Testis (tissue), 3 donors: ENCODE results near the gene NFIB. TPM values are rescaled to one million over a fixed set of nuclear protein-coding genes. Genes with fewer than 3 reads are reported as not detected.

Source experiments
- DNase-seq: peaks from one replicate; pipeline ENCODE4 v3.0.0-alpha.2; 2019
- H3K27ac ChIP-seq, 2 donors: fragments of 200-600 bp; sonication (generic); one replicate each; pipeline ENCODE4 v1.5.1; 2019
- H3K27me3 ChIP-seq: fragments of 200-600 bp; sonication (generic); one replicate; pipeline ENCODE4 v1.5.1; 2019
- H3K36me3 ChIP-seq: fragments of 200-600 bp; sonication (generic); one replicate; pipeline ENCODE4 v1.5.1; 2017; ENCODE audit warnings: low read depth; ENCODE audit errors: missing control alignments
- H3K4me1 ChIP-seq: fragments of 200-600 bp; sonication (generic); one replicate; pipeline ENCODE4 v1.5.1; 2019
- H3K4me3 ChIP-seq, 2 donors: fragments of 200-600 bp; sonication (generic); one replicate each; pipeline ENCODE4 v1.5.1; 2017 to 2019
- H3K9me3 ChIP-seq: fragments of 200-600 bp; sonication (generic); one replicate; pipeline ENCODE4 v1.5.1; 2017
- POLR2A ChIP-seq: fragments of 450-650 bp; IDR thresholded peaks from one replicate; pipeline ENCODE4 v1.6.1; 2017; ENCODE audit warnings: antibody characterized with exemption, mild to moderate bottlenecking, moderate library complexity
- WGBS, 2 donors: methylation state at CpG; one replicate each; pipeline ENCODE4 v1.1.5; 2018; 5-methylcytosine and 5-hydroxymethylcytosine counted together
- intact Hi-C: fragments of 100-400 bp; cut with DNase I; formaldehyde crosslinking; loops from one replicate; pipeline ENCODE4 v1.15.1; 2023; ENCODE audit warnings: low total_unique reads
- polyA plus RNA-seq: library from polyadenylated mRNA; stranded (reverse); fragments of 350-450 nt; fragmentation: Illumina TruSeq; extraction: RNeasy Lipid Tissue Mini Kit (QIAGEN cat#74804); gene quantifications from one replicate; pipeline ENCODE4 v1.2.3, GENCODE V29; 2014; ENCODE audit warnings: low read depth, low replicate concordance; ENCODE audit not compliant: insufficient read depth
- total RNA-seq, 2 donors: library from RNA; depleted of rRNA; stranded (reverse); fragments of >200 nt; gene quantifications; one replicate each; pipeline ENCODE4 v1.2.3, GENCODE V29; 2016
- TF ChIP-seq, protein P1 (sequence below), 3 experiments: fragments of 450-650 bp in 2 of 3; fragments of 200-600 bp in 1 of 3; sonication (generic) in 1 of 3; IDR thresholded peaks; one replicate each; pipeline ENCODE4 v1.5.1; 2016 to 2019; ENCODE audit warnings: antibody characterized with exemption in 3 of 3, mild to moderate bottlenecking in 2 of 3, moderate library complexity in 1 of 3

NFIB gene
- total and polyA plus RNA-seq, 3 donors from 2014 or later = 8.4 to 34.7 (median 23.1) TPM

DNA sequence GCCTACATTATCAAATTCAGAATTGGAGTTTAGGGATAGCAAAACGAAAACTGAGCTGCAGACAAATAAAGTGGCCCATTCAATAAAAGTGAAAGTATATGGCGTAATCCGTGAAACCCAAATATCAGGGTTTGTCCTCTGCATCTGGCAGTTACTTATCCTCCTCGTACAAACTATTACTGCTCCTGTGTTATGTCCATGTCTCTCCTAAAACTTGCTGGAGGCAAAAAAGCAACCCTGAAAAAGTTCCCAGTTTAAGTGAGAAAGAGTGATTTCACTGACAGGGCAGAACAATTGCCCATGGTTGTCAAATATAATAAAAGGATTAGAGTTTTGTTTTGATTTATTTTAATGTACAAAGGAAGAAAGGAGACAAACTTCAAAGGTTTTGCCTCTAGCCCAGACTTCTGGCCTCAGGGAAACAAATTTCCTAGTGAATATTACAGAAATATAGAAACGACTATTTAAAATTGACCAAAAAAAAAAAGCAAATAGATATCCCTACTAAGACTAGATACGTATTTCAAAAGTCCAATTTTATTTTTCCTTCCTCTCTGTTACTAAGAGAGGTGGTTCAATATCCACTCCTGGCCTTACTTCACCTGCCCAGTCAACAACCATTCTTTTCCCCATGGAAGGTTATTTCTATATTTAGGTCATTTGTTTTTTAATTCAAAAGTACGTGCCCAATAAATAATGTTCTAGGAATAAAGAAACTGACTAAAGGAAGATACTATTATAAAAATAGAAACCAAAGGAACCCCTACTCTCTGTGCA lies 50.0 kb downstream of the NFIB start:
- no peak for TF ChIP-seq POLR2A
- TF ChIP-seq, protein P1, sequence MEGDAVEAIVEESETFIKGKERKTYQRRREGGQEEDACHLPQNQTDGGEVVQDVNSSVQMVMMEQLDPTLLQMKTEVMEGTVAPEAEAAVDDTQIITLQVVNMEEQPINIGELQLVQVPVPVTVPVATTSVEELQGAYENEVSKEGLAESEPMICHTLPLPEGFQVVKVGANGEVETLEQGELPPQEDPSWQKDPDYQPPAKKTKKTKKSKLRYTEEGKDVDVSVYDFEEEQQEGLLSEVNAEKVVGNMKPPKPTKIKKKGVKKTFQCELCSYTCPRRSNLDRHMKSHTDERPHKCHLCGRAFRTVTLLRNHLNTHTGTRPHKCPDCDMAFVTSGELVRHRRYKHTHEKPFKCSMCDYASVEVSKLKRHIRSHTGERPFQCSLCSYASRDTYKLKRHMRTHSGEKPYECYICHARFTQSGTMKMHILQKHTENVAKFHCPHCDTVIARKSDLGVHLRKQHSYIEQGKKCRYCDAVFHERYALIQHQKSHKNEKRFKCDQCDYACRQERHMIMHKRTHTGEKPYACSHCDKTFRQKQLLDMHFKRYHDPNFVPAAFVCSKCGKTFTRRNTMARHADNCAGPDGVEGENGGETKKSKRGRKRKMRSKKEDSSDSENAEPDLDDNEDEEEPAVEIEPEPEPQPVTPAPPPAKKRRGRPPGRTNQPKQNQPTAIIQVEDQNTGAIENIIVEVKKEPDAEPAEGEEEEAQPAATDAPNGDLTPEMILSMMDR (IDR thresholded peaks at IDR 0.05) = no peak
- 84 to 85% methylated on average over 7 of the region's 7 CpGs for WGBS, 2 donors
- Histone ChIP-seq H3K4me1 (no peaks in the 10 kb centered on the region), H3K27ac (no peak overlapping the region), H3K27me3 (no peaks in the 10 kb centered on the region), H3K4me3 (no peak overlapping the region), H3K9me3 (no peaks in the 10 kb centered on the region), H3K36me3 (no peaks in the 10 kb centered on the region)
- DNase-seq = no peak
- intact Hi-C loops = no loop called here

DNA sequence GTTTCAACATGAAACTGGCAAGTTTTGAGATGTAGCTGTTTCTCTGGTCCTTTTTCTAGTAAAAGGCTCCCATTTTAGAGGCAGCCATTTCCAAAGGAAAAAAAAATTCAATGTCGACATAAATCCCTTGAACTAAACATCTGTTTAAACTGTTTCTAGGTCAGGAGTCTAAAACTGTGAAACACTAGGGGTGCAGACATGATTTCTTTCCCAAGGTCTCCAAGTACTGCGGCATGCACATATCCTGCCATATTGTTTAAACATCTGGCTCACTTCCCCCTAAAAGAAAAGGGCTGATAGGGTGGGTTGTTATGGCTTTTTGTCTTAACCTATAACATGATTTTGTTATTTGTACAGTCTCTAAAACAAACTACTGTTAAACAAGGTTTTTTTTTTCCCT lies 51.1 kb downstream of the NFIB start:
- Histone ChIP-seq H3K4me3 (no peak overlapping the region), H3K36me3 (no peaks in the 10 kb centered on the region), H3K9me3 (no peaks in the 10 kb centered on the region), H3K27me3 (no peaks in the 10 kb centered on the region), H3K4me1 (peaks cover 3% of the 10 kb centered on the region), H3K27ac (no peak overlapping the region)
- no peak for TF ChIP-seq POLR2A
- TF ChIP-seq, protein P1 (IDR thresholded peaks at IDR 0.05) = no peak
- 56 to 58% methylated on average over 2 of the region's 2 CpGs for WGBS, 2 donors
- no peak for DNase-seq
- intact Hi-C loops = no loop called here

DNA sequence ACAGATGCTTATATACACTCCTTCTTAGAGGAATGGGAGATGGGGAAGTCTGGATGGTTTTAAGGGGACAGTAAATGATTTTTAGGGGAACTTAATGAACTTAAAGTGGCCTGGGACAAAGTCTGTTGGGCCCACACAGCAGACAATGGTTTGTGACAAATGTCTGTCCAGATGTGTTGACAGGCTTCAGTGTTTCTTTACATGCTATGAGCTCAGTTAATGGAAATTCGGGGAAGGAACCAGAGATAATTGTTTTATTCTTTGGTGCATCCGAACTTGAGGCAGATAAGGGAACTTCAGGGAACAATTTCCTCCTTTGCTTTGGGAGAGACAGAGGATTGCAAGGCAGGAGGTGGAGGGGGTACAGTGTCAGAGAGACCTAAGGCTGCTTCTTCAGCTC lies 52.3 kb downstream of the NFIB start:
- TF ChIP-seq POLR2A = no peak
- TF ChIP-seq, protein P1 (IDR thresholded peaks at IDR 0.05) = no peak
- no peak overlapping the region for H3K27ac ChIP-seq
- H3K36me3 ChIP-seq = no peaks in the 10 kb centered on the region
- WGBS, 2 donors = 60 to 73% methylated on average over 2 of the region's 2 CpGs
- no peaks in the 10 kb centered on the region for H3K9me3 ChIP-seq
- H3K4me1 ChIP-seq = peaks cover 3% of the 10 kb centered on the region
- no peak for DNase-seq
- intact Hi-C loops = no loop called here
- no peak overlapping the region for H3K4me3 ChIP-seq
- no peaks in the 10 kb centered on the region for H3K27me3 ChIP-seq

DNA sequence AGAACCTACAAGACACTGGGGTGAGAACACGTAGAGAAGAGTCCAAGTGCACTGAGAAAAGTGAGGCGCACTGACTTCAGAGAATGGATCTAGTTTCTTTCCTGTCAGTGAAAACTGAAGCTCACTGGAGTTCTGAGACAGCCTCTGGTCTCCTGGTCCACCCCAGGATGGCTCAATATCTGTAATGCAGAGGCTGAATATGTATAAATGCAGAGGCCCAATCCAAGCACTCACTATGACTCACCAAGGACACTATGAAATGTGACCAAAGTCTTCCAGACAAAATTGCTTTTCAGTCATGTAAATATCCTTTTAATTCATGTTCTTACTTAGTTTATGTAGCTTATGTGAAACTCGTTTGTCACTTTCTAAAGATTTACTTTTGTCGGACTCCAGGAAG lies 53.8 kb downstream of the NFIB start:
- no peaks in the 10 kb centered on the region for H3K27me3 ChIP-seq
- no peak overlapping the region for H3K27ac ChIP-seq
- no peak for DNase-seq
- peaks cover 3% of the 10 kb centered on the region for H3K4me1 ChIP-seq
- no peak for TF ChIP-seq POLR2A
- TF ChIP-seq, protein P1 (IDR thresholded peaks at IDR 0.05) = no peak
- WGBS, 2 donors = 89 to 96% methylated on average over 4 of the region's 4 CpGs
- intact Hi-C loops = no loop called here
- no peak overlapping the region for H3K4me3 ChIP-seq
- H3K36me3 ChIP-seq = no peaks in the 10 kb centered on the region
- H3K9me3 ChIP-seq = no peaks in the 10 kb centered on the region

DNA sequence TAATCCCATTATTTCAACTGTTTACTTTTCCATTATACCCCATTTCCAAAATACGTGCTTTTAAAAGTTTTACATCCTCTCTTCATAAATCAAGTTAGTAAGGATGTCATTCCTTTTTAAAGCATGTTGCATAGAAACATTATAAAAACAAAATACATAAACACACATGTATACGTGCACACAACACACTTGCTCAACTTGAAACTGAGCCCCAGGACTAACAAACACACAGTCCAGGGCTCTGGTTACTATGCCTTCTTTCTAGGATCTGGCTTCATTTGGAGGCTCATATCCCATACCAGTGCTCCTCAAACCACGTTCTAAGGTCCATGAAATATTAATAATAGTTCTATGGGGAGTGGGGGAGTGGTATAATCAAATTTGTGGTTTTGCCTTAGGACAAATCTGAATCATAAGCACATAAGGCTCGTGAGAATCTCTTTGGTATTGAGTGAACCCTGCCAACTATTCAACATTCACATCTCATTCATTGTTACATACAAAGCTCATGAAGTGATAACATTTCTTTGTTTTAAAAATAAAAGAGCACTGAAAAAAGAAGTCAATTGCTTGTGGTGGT lies 55.2 kb downstream of the NFIB start:
- Histone ChIP-seq H3K9me3 (no peaks in the 10 kb centered on the region), H3K27ac (no peak overlapping the region), H3K36me3 (no peaks in the 10 kb centered on the region), H3K4me3 (no peak overlapping the region), H3K4me1 (peaks cover 3% of the 10 kb centered on the region), H3K27me3 (no peaks in the 10 kb centered on the region)
- WGBS, 2 donors = 65 to 68% methylated on average over 4 of the region's 4 CpGs
- DNase-seq = no peak
- TF ChIP-seq POLR2A = no peak
- TF ChIP-seq, protein P1 (IDR thresholded peaks at IDR 0.05) = no peak
- intact Hi-C loops = no loop called here
